ENCODE data around the gene PPP1R13L.

PPP1R13L gene

GRCh38 chr19:45402298-45403061 is 2.4 kb downstream of the PPP1R13L start:
- Histone ChIP-seq H3K36me3 (ENCODE audit: control insufficient read depth in 2 of 2, insufficient read depth in 1 of 2, low read length in 2 of 2) (no peaks in the 10 kb centered on the region; a peak in 1 of 3 replicates), H3K4me3 (ENCODE audit: low read depth, low read length) (no peak overlapping the region), H3K4me1 (ENCODE audit: control insufficient read depth, insufficient read depth, low read length) (0 out of 2 replicates have a peak, but pooled peaks cover 6% of the 10 kb centered on the region), H3K27ac (ENCODE audit: extremely low read depth, low read depth, low read length) (no peak overlapping the region), H3K9me3 (ENCODE audit: control insufficient read depth, insufficient read depth, low read depth, low read length) (no peaks in the 10 kb centered on the region)
- POLR2A ChIA-PET = interaction anchor here (0.5 to 2.0 kb wide), 12 partner anchors 11 to 106 kb away, joined by 3 to 6 read pairs (median 3); partner anchors contain the start of genes ERCC1 and FOSB
- CTCF ChIA-PET = interaction anchor here (0.6 to 4.6 kb wide), 39 partner anchors 9 to 512 kb away, joined by 3 to 42 read pairs (median 5); partner anchors contain the start of genes ERCC1, ERCC2, FBXO46 and KLC3
- TF ChIP-seq KLF17 (tag by site-specific recombination; IDR thresholded peaks at IDR 0.05) = peak; percentile 73; the same call in 1 of the 2 replicates
- no peak for TF ChIP-seq ZNF140 (tag by site-specific recombination; IDR thresholded peaks at IDR 0.05)
- TF ChIP-seq ZNF266 (tag by site-specific recombination; IDR thresholded peaks at IDR 0.05; ENCODE audit: low read depth) = no peak
- no peak for TF ChIP-seq ZNF292 (tag by site-specific recombination; IDR thresholded peaks at IDR 0.05; ENCODE audit: borderline replicate concordance, low read depth)
- TF ChIP-seq ZNF398 (tag by site-specific recombination; IDR thresholded peaks at IDR 0.05) = no peak
- TF ChIP-seq, protein P1, sequence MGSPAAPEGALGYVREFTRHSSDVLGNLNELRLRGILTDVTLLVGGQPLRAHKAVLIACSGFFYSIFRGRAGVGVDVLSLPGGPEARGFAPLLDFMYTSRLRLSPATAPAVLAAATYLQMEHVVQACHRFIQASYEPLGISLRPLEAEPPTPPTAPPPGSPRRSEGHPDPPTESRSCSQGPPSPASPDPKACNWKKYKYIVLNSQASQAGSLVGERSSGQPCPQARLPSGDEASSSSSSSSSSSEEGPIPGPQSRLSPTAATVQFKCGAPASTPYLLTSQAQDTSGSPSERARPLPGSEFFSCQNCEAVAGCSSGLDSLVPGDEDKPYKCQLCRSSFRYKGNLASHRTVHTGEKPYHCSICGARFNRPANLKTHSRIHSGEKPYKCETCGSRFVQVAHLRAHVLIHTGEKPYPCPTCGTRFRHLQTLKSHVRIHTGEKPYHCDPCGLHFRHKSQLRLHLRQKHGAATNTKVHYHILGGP (tag by site-specific recombination; IDR thresholded peaks at IDR 0.05) = no peak
- no peak for TF ChIP-seq ZNF510 (tag by site-specific recombination; IDR thresholded peaks at IDR 0.05; ENCODE audit: insufficient replicate concordance)
- TF ChIP-seq ZNF580 (tag by site-specific recombination; IDR thresholded peaks at IDR 0.05) = no peak
- no peak for TF ChIP-seq ZNF174 (tag by site-specific recombination; IDR thresholded peaks at IDR 0.05)
- no peak for TF ChIP-seq INSM2 (tag by site-specific recombination; IDR thresholded peaks at IDR 0.05)
- peak; percentile 49; the same call in 1 of the 2 replicates for TF ChIP-seq ZNF600 (tag by site-specific recombination; IDR thresholded peaks at IDR 0.05)
- TF ChIP-seq ZNF423 (tag by site-specific recombination; IDR thresholded peaks at IDR 0.05) = peak; percentile 49
- TF ChIP-seq SP3 (tag by site-specific recombination; IDR thresholded peaks at IDR 0.05) = no peak
- no peak for TF ChIP-seq ZNF529 (tag by site-specific recombination; IDR thresholded peaks at IDR 0.05; ENCODE audit: insufficient replicate concordance)
- TF ChIP-seq ZNF239 (tag by site-specific recombination; IDR thresholded peaks at IDR 0.05) = no peak
- no peak for TF ChIP-seq ZNF202 (tag by site-specific recombination; IDR thresholded peaks at IDR 0.05; ENCODE audit: borderline replicate concordance)
- TF ChIP-seq ZNF121 (tag by site-specific recombination; IDR thresholded peaks at IDR 0.05) = no peak
- no peak for TF ChIP-seq ZNF350 (tag by site-specific recombination; IDR thresholded peaks at IDR 0.05)
- no peak for TF ChIP-seq ZNF48 (tag by site-specific recombination; IDR thresholded peaks at IDR 0.05)
- no peak for TF ChIP-seq ZNF558 (tag by site-specific recombination; IDR thresholded peaks at IDR 0.05)
- TF ChIP-seq, protein P2, sequence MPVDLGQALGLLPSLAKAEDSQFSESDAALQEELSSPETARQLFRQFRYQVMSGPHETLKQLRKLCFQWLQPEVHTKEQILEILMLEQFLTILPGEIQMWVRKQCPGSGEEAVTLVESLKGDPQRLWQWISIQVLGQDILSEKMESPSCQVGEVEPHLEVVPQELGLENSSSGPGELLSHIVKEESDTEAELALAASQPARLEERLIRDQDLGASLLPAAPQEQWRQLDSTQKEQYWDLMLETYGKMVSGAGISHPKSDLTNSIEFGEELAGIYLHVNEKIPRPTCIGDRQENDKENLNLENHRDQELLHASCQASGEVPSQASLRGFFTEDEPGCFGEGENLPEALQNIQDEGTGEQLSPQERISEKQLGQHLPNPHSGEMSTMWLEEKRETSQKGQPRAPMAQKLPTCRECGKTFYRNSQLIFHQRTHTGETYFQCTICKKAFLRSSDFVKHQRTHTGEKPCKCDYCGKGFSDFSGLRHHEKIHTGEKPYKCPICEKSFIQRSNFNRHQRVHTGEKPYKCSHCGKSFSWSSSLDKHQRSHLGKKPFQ (tag by site-specific recombination; IDR thresholded peaks at IDR 0.05) = no peak
- TF ChIP-seq ZFP41 (tag by site-specific recombination; IDR thresholded peaks at IDR 0.05; ENCODE audit: borderline replicate concordance) = no peak
- TF ChIP-seq GLI2 (tag by site-specific recombination; IDR thresholded peaks at IDR 0.05; ENCODE audit: borderline replicate concordance, low read depth) = no peak
- no peak for TF ChIP-seq GLI4 (tag by site-specific recombination; IDR thresholded peaks at IDR 0.05)
- no peak for TF ChIP-seq KLF7 (tag by site-specific recombination; IDR thresholded peaks at IDR 0.05; ENCODE audit: borderline replicate concordance)

All from HEK293 (cell line).